Measurements from ENCODE around the gene CDH24.
"Not testable (repeated sequence)": the region's sequence is repeated elsewhere in the genome, so short reads cannot be mapped to it uniquely, and the experiment has no call there.

CDH24 gene

GRCh38 chr14:23009939-23010726 is 47.2 kb downstream of the CDH24 start, which contains the start of gene C14orf93:
C14orf93 (minus strand) TSS chr14:23010143; CDS start chr14:22999023, 11,120 bp downstream.
- no peak for TF ChIP-seq CTCF (IDR thresholded peaks at IDR 0.05; ENCODE audit: low read depth, low read length)

DNA sequence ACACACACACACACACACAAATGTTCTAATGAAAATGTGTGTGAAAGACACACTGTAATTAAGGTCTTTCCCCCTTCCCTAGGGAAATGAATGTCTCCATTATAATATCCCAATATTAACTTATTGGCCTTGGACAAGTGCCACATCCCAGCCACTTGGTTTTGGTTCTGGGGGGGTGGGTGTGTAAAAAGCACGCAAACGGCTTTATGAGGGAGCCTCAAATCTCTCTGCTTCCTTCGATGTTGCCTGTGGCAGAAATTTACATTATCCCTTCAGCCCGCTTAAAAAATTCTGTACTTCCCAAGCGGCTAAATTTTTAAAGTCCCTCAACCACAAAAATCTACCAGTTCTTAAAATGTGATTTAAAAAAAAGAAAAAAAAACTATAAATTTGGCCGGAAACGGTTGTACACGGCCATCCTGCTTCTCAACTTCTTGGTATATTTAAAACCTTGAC is 47.8 kb downstream of the CDH24 start:
- DNase-seq (ENCODE audit: extremely low read depth, low read depth): no peak
- TF ChIP-seq CTCF (IDR thresholded peaks at IDR 0.05; ENCODE audit: low read depth, low read length): no peak

More at GRCh38 chr14:23009939-23010726, 47.2 kb downstream of the CDH24 start, which contains the start of gene C14orf93:
- DNase-seq (ENCODE audit: extremely low read depth, low read depth): no peak

- no peak for TF ChIP-seq CTCF (IDR thresholded peaks at IDR 0.05; ENCODE audit: low read depth, low read length)
- DNase-seq (ENCODE audit: extremely low read depth, low read depth): no peak
These were observed 48.5 kb downstream of the CDH24 start for GRCh38 chr14:23008831-23009230.

GRCh38 chr14:23006544-23007419 is 50.5 kb downstream of the CDH24 start:
- peak; percentile 93 for DNase-seq (ENCODE audit: extremely low read depth, low read depth)
- peak; percentile 34 for TF ChIP-seq CTCF (IDR thresholded peaks at IDR 0.05; ENCODE audit: low read depth, low read length)

- no peak for DNase-seq (ENCODE audit: extremely low read depth, low read depth)
- TF ChIP-seq CTCF (IDR thresholded peaks at IDR 0.05; ENCODE audit: low read depth, low read length): no peak
These were observed 51.2 kb downstream of the CDH24 start for GRCh38 chr14:23006188-23006534.

- no peak for DNase-seq (ENCODE audit: extremely low read depth, low read depth)
- TF ChIP-seq CTCF (IDR thresholded peaks at IDR 0.05; ENCODE audit: low read depth, low read length): no peak
These were observed 51.7 kb downstream of the CDH24 start for GRCh38 chr14:23005451-23006187.

DNA sequence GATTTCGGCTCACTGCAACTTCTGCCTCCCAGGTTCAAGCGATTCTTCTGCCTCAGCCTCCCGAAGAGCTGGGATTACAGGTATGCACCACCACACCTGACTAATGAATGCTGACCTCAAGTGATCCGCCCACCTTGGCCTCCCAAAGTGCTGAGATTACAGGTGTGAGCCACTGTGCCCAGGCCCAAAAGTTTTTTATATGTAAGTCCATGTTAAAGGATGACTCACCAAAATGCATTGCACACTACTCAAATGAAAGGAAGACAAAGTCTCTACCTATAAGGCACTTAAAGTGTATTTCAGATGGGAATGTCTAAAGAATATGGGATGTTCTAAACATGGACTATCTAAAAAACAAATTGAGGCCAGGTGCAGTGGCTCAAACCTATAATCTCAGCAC is 53.0 kb downstream of the CDH24 start:
- DNase-seq (ENCODE audit: extremely low read depth, low read depth): not testable (repeated sequence)

Measured in AG09319 (cell line).